GM18517 (cell line): ENCODE measurements around the gene NCAPD2.

Source experiments
- ATAC-seq: cut with Tn5 transposase; IDR thresholded peaks from one replicate; pipeline ENCODE4 v1.9.1; 2021; ENCODE audit warnings: mild to moderate bottlenecking, moderate library complexity; ENCODE audit not compliant: unreplicated experiment

The NCAPD2 gene, protein sequence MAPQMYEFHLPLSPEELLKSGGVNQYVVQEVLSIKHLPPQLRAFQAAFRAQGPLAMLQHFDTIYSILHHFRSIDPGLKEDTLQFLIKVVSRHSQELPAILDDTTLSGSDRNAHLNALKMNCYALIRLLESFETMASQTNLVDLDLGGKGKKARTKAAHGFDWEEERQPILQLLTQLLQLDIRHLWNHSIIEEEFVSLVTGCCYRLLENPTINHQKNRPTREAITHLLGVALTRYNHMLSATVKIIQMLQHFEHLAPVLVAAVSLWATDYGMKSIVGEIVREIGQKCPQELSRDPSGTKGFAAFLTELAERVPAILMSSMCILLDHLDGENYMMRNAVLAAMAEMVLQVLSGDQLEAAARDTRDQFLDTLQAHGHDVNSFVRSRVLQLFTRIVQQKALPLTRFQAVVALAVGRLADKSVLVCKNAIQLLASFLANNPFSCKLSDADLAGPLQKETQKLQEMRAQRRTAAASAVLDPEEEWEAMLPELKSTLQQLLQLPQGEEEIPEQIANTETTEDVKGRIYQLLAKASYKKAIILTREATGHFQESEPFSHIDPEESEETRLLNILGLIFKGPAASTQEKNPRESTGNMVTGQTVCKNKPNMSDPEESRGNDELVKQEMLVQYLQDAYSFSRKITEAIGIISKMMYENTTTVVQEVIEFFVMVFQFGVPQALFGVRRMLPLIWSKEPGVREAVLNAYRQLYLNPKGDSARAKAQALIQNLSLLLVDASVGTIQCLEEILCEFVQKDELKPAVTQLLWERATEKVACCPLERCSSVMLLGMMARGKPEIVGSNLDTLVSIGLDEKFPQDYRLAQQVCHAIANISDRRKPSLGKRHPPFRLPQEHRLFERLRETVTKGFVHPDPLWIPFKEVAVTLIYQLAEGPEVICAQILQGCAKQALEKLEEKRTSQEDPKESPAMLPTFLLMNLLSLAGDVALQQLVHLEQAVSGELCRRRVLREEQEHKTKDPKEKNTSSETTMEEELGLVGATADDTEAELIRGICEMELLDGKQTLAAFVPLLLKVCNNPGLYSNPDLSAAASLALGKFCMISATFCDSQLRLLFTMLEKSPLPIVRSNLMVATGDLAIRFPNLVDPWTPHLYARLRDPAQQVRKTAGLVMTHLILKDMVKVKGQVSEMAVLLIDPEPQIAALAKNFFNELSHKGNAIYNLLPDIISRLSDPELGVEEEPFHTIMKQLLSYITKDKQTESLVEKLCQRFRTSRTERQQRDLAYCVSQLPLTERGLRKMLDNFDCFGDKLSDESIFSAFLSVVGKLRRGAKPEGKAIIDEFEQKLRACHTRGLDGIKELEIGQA (N-terminal part only)

DNA sequence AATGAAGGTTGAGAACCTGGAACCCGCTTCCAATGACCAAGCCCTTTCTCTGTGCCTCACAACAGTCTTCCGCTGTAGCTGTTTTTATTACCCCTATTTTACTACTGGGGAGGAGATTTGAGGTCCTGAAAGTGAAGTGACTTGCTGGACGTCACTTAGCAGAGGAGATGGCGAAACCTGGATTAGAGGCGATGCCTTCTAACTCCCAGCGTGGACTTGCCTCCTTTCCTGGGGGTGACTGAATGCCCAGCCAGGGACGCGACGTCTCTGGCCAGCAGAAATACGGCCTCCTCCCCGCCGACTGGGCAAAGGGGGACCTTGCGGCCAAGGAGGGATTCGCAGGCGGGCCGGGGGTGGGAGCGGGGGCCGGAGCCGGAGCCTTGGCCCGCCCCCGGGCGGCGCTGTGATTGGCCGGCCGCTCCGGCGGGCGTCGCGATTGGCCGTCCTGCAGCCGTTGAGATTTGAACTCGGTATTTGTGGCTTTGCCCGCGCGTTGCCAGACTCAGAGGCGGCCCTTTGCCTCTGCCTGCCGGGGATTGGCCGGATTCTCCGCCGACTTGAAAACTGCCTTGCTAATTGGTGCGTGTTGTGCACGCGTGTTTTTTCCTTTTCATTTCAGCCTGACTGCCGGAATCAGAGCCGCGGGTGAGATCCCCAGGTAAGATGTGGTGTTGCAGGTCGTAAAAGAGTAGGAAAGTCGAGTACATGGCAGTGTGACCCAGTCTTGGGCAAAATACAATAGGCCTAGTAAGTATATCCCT, at the start of gene NCAPD2:
Gene NCAPD2 (plus strand): TSS at position 606 of the 761 bp plus-strand sequence. CDS start 997 bp downstream, outside the sequence.
- ATAC-seq = peak; percentile 86

DNA sequence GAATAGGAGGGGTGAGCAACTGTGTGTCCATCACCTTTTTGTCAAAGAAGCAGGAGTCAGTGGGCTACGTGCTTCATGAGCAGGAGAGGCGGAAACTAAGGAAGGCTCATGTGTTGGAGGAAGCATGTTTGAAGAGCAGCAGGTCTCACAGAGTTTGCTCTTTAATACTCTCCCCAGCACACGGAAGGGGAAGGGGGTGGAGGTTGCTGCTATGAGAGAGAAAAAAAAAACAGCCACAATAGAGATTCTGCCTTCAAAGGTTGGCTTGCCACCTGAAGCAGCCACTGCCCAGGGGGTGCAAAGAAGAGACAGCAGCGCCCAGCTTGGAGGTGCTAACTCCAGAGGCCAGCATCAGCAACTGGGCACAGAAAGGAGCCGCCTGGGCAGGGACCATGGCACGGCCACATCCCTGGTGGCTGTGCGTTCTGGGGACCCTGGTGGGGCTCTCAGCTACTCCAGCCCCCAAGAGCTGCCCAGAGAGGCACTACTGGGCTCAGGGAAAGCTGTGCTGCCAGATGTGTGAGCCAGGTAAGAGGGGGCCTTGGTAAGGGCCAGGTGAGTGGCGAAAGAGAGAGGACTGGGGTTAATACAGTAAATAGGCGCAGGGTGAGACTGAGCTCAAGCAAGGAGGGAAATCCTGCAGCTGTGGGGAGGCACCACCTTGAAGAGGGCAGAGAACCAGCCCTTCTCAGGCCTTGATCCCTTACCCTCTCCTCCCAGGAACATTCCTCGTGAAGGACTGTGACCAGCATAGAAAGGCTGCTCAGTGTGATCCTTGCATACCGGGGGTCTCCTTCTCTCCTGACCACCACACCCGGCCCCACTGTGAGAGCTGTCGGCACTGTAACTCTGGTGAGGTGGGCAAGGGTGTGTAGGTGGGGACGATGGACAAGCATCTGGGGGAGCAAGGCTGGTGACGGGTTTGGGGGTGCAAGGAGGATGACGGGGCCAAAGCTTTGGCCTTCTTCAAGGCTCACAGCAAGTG, 48.9 kb upstream of the NCAPD2 start, which contains the start of gene CD27:
Gene CD27 (plus strand): TSS at position 252 of the 985 bp plus-strand sequence. CDS start 141 bp downstream, at position 393.
- ATAC-seq = no peak

DNA sequence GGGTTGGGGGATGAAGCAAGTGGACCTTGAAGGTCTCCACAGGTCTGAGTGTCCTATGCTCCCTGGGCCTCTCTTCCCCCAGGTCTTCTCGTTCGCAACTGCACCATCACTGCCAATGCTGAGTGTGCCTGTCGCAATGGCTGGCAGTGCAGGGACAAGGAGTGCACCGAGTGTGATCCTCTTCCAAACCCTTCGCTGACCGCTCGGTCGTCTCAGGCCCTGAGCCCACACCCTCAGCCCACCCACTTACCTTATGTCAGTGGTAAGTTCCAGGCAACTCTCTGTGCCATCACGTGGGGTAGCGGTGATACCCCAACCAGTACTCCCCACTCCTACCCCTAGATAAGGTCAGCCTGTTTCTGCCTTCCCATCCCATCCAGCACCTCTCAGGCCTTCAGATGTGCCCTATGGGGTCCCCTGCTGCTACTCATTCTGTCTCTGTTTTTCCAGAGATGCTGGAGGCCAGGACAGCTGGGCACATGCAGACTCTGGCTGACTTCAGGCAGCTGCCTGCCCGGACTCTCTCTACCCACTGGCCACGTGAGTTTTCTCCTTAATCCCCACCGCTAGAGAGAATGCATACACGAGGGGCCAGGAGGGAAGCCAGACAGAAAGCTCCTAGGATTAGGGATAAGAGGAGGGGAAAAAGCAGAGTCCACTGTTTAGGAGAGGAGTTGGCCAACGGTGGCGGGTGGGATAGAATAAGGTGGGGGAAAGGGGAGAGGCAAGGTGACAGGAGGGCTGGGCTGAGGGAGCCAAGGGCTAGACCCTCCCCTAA, 43.6 kb upstream of the NCAPD2 start:
- ATAC-seq = no peak

DNA sequence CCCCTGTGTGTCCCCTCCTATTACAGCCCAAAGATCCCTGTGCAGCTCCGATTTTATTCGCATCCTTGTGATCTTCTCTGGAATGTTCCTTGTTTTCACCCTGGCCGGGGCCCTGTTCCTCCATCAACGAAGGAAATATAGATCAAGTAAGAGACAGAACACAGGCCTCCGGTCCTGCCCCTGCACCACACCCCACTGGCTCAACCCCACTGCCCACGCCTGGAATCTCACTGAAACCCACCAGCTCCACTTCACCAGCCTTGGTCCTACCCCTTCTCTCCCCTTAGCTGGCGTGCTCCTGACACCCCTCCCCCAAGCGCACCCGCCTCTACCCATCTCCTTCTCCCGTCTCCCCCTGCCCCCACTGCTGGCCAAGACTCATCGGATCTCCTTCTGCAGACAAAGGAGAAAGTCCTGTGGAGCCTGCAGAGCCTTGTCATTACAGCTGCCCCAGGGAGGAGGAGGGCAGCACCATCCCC, 43.0 kb upstream of the NCAPD2 start:
- ATAC-seq = no peak

GRCh38 chr12:6451348-6452244, 42.3 kb upstream of the NCAPD2 start, which contains the start of gene TAPBPL:
TSS of gene TAPBPL (plus strand) at chr12:6452042. CDS start at chr12:6452249, 207 bp downstream.
- peak; percentile 66 for ATAC-seq

GRCh38 chr12:6452245-6452943, 41.5 kb upstream of the NCAPD2 start:
- ATAC-seq = peak; percentile 2

GRCh38 chr12:6452944-6453630, 40.8 kb upstream of the NCAPD2 start:
- ATAC-seq = no peak

DNA sequence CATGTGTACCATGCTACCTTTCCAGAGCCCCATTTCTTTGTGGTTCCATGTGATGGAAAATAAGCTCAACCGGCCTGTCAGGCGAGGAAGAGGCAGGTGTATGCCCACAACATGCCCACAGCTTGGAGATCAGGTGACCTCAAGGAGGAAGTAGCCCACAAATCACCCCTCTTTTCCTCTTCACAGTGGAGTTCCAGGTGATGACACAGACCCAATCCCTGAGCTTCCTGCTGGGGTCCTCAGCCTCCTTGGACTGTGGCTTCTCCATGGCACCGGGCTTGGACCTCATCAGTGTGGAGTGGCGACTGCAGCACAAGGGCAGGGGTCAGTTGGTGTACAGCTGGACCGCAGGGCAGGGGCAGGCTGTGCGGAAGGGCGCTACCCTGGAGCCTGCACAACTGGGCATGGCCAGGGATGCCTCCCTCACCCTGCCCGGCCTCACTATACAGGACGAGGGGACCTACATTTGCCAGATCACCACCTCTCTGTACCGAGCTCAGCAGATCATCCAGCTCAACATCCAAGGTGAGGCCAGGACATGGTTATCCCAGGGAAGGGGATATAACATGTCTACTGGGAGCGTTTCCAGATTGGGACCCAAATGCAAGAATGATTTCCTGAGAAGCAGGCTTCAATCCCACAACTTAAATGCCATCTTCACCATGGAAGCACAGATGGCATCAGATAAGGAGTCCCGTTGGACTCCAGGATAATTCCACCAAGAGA, 36.5 kb upstream of the NCAPD2 start:
- no peak for ATAC-seq

DNA sequence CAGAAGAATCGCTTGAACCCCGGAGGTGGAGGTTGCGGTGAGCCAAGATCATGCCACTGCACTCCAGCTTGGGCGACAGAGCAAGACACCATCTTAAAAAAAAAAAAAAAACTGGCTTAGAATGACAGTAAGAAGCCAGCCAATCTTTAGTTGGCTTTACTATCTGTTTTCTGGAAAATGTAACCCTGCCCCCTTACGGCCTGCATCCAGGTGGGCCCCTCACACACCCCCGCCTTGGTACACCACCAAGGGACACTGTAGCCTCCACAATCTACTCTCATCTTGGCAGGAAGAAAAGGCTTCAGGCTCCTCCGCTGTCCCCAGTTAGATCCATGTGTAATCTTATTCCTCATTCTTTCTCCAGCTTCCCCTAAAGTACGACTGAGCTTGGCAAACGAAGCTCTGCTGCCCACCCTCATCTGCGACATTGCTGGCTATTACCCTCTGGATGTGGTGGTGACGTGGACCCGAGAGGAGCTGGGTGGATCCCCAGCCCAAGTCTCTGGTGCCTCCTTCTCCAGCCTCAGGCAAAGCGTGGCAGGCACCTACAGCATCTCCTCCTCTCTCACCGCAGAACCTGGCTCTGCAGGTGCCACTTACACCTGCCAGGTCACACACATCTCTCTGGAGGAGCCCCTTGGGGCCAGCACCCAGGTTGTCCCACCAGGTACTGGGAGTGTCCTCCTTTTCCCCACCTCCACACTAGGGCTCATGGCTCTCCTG, 35.5 kb upstream of the NCAPD2 start:
- no peak for ATAC-seq

- no peak for ATAC-seq
Observed at GRCh38 chr12:6459004-6459337, 34.9 kb upstream of the NCAPD2 start.

DNA sequence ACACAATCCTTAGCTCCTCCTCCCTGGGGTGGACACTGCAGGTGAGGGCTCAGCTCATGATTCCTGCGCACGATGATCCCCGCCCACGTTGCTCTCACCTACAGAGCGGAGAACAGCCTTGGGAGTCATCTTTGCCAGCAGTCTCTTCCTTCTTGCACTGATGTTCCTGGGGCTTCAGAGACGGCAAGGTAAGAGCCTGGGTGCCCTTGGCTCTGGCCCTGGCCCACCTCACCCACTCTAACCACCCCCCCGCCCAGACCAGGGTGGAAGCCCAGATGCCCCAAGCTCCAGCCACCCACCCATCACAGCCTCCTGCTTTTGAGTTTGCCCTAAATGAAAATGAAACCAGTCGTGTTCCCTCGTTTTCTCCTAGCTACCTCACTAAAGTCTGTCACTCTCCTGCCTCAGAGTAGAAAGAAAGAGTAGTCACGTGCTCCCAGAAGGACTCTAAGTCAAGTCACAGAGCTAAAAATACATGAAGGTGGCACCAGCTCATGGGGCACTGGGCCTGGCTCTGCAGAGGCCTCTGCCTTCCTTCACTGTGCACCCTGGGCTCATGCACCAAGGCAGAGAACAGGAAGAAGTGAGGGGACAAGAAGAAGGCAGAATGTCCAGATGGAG, 33.0 kb upstream of the NCAPD2 start:
- no peak for ATAC-seq

DNA sequence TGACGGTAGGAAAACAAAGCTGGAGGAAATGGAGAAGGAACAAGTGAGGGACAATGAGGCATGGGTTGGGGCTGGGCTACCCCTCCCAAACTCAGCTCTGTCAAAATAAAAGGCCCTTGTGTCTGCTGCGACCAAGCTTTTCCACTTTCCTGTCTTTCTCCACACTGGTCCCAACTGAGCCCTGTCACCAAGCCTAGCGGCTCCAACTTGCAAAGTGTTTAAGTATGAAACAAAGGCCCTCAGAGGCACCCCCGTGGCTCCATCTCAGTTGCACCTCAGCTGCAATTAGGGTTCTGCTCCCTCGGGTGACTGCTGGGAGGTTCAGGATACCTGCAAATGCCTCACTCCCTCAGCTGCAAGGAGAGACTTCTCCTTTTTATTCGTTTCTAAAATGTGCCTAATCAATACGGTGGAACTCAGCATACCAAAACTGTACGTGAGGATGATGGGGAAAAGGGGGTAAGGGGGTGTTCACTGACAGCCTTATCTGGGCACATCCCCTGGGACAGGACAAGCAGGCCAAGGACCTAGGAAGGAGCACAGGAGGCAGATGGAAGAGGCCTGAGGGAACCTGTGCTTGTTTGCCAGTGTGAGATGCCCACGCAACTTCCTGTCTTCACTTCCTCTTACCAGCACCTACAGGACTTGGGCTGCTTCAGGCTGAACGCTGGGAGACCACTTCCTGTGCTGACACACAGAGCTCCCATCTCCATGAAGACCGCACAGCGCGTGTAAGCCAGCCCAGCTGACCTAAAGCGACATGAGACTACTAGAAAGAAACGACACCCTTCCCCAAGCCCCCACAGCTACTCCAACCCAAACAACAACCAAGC, 32.3 kb upstream of the NCAPD2 start:
- peak; percentile 68 for ATAC-seq
